CD4-positive, CD25-positive, alpha-beta regulatory T cell (primary cell): Measurements from ENCODE around the gene PTPA. TPM values are rescaled to one million over a fixed set of nuclear protein-coding genes. Genes with fewer than 3 reads are reported as not detected.

ENCODE experiments used
- ATAC-seq, 2 donors: fragments of 150-1000 bp; cut with Tn5 transposase; one replicate each; pipeline ENCODE4 v1.10.0; 2021; ENCODE audit warnings: low read depth in 2 of 2, moderate number of reproducible peaks in 2 of 2, moderate library complexity in 1 of 2
- DNase-seq, 3 donors: peaks; one replicate each; pipeline versions ENCODE4 v3.0.0 to v3.0.0-alpha.2; 2012 to 2022; ENCODE audit warnings: mixed read lengths in 1 of 3
- H3K27ac ChIP-seq: one replicate; pipeline ENCODE4 v1.7.0; 2013; ENCODE audit warnings: mild to moderate bottlenecking, low read length; ENCODE audit not compliant: insufficient read depth, poor library complexity, severe bottlenecking
- H3K27me3 ChIP-seq: one replicate; pipeline ENCODE4 v1.7.0; 2013; ENCODE audit warnings: low read length; ENCODE audit not compliant: control insufficient read depth, insufficient read depth
- H3K36me3 ChIP-seq: one replicate; pipeline ENCODE4 v1.7.0; 2013; ENCODE audit warnings: mild to moderate bottlenecking, low read length, moderate library complexity; ENCODE audit not compliant: control insufficient read depth, insufficient read depth
- H3K4me1 ChIP-seq: 2 replicates; pipeline ENCODE4 v1.7.0; 2013; ENCODE audit warnings: mild to moderate bottlenecking, low read length; ENCODE audit not compliant: insufficient read depth, control insufficient read depth, poor library complexity, severe bottlenecking
- H3K4me3 ChIP-seq: one replicate; pipeline ENCODE4 v1.7.0; 2013; ENCODE audit warnings: low read depth, mild to moderate bottlenecking, low read length, moderate library complexity
- H3K9me3 ChIP-seq, 2 experiments: 1 replicate in 1 of 2; 2 replicates in 1 of 2; pipeline ENCODE4 v1.7.0; 2013; ENCODE audit warnings: low read length in 2 of 2, mild to moderate bottlenecking in 1 of 2, moderate library complexity in 1 of 2; ENCODE audit not compliant: control insufficient read depth in 2 of 2
- H3K27ac Mint-ChIP-seq, 3 donors: one replicate each; pipeline ENCODE4 v1.8.0; 2020 to 2022; ENCODE audit warnings: mild to moderate bottlenecking in 3 of 3, mixed read lengths in 3 of 3, moderate library complexity in 2 of 3
- H3K27me3 Mint-ChIP-seq: one replicate; pipeline ENCODE4 v1.8.0; 2022; ENCODE audit warnings: mild to moderate bottlenecking, mixed read lengths
- H3K36me3 Mint-ChIP-seq: one replicate; pipeline ENCODE4 v1.8.0; 2020; ENCODE audit warnings: mixed read lengths
- H3K4me1 Mint-ChIP-seq, 4 donors: one replicate each; pipeline ENCODE4 v1.8.0; 2020 to 2022; ENCODE audit warnings: mixed read lengths in 4 of 4, mild to moderate bottlenecking in 1 of 4
- H3K4me3 Mint-ChIP-seq, 4 donors: one replicate each; pipeline ENCODE4 v1.8.0; 2020 to 2022; ENCODE audit warnings: mild to moderate bottlenecking in 4 of 4, mixed read lengths in 4 of 4, moderate library complexity in 3 of 4
- H3K9me3 Mint-ChIP-seq, 7 donors: one replicate each; pipeline ENCODE4 v1.8.0; 2020 to 2022; ENCODE audit warnings: mixed read lengths in 7 of 7, mild to moderate bottlenecking in 3 of 7, moderate library complexity in 2 of 7
- polyA plus RNA-seq, 4 donors: library from polyadenylated mRNA; unstranded; fragments of 300-500 nt; fragmentation: Illumina TruSeq; gene quantifications; one replicate each; pipeline ENCODE4 v1.2.3, GENCODE V29; 2021
- total RNA-seq: library from RNA; stranded (reverse); gene quantifications from one replicate; pipeline ENCODE4 v1.2.3, GENCODE V29; 2022

The PTPA gene
- total and polyA plus RNA-seq, 5 donors from 2014 or later = 12.9 to 53.7 (median 16.7) TPM

GRCh38 chr9:129070696-129071525, 40.3 kb upstream of the PTPA start:
- H3K36me3 ChIP-seq = peaks cover 14% of the 10 kb centered on the region
- H3K27me3 ChIP-seq = no peaks in the 10 kb centered on the region
- H3K9me3 Mint-ChIP-seq = no peaks in the 10 kb centered on the region
- H3K27me3 Mint-ChIP-seq = no peaks in the 10 kb centered on the region
- no peaks in the 10 kb centered on the region for H3K9me3 ChIP-seq
- H3K27ac ChIP-seq = no peak overlapping the region
- no peak for ATAC-seq
- peaks cover 4% of the 10 kb centered on the region for H3K36me3 Mint-ChIP-seq
- peaks cover 0 to 38% (median 14%) of the 10 kb centered on the region in 4 donors for H3K4me1 Mint-ChIP-seq
- H3K4me3 Mint-ChIP-seq = no peak overlapping the region
- peaks cover 33% of the 10 kb centered on the region for H3K4me1 ChIP-seq
- H3K27ac Mint-ChIP-seq = peak overlapping the region in 1 of 3 donors; percentile 56
- no peak overlapping the region for H3K4me3 ChIP-seq
- DNase-seq = no peak

- Mint-ChIP-seq H3K27me3 (no peaks in the 10 kb centered on the region), H3K36me3 (peaks cover 3% of the 10 kb centered on the region), H3K4me1 (peaks cover 0 to 38% (median 14%) of the 10 kb centered on the region in 4 donors), H3K9me3 (no peaks in the 10 kb centered on the region), H3K4me3 (peak overlapping the region in 2 of 4 donors; percentile 32 to 55), H3K27ac (peak overlapping the region in 2 of 3 donors; percentile 81 to 89)
- DNase-seq = peak in 2 of 3 donors; percentile 25 to 78
- H3K4me1 ChIP-seq = peaks cover 33% of the 10 kb centered on the region
- peaks cover 14% of the 10 kb centered on the region for H3K36me3 ChIP-seq
- no peak overlapping the region for H3K27ac ChIP-seq
- no peaks in the 10 kb centered on the region for H3K9me3 ChIP-seq
- H3K4me3 ChIP-seq = no peak overlapping the region
- H3K27me3 ChIP-seq = no peaks in the 10 kb centered on the region
- peak; percentile 28 to 29 for ATAC-seq
Observed at GRCh38 chr9:129071526-129072126, 39.6 kb upstream of the PTPA start.

GRCh38 chr9:129072171-129072570, 39.0 kb upstream of the PTPA start:
- H3K36me3 ChIP-seq = peaks cover 12% of the 10 kb centered on the region
- no peak overlapping the region for H3K27ac ChIP-seq
- no peaks in the 10 kb centered on the region for H3K9me3 ChIP-seq
- Mint-ChIP-seq H3K9me3 (no peaks in the 10 kb centered on the region), H3K4me1 (peaks cover 0 to 38% (median 14%) of the 10 kb centered on the region in 4 donors), H3K27me3 (no peaks in the 10 kb centered on the region), H3K36me3 (peaks cover 3% of the 10 kb centered on the region), H3K4me3 (peak overlapping the region in 2 of 4 donors; percentile 32 to 55), H3K27ac (peak overlapping the region in 2 of 3 donors; percentile 81 to 89)
- H3K4me1 ChIP-seq = peaks cover 33% of the 10 kb centered on the region
- no peak overlapping the region for H3K4me3 ChIP-seq
- DNase-seq = no peak
- no peaks in the 10 kb centered on the region for H3K27me3 ChIP-seq
- no peak for ATAC-seq

DNA sequence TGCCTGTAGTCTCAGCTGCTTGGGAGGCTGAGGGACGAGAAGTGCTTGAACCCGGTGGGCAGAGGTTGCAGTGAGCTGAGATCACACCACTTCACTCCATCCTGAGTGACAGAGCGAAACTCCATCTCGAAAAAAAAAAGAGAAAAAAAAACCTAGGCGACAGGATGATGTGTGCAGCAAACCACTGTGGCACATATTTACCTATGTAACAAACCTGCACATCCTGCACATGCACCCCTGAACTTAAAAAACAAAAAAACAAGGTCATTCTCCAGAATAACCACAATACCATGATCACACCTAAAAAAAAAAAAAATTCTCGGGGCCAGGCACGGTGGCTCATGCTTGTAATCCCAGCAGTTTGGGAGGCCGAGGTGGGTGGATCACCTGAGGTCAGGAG, 37.8 kb upstream of the PTPA start:
- H3K4me1 Mint-ChIP-seq = peaks cover 0 to 37% (median 14%) of the 10 kb centered on the region in 4 donors
- Histone ChIP-seq H3K4me1 (peaks cover 32% of the 10 kb centered on the region), H3K27ac (no peak overlapping the region), H3K4me3 (no peak overlapping the region), H3K9me3 (no peaks in the 10 kb centered on the region), H3K36me3 (no peaks in the 10 kb centered on the region), H3K27me3 (no peaks in the 10 kb centered on the region)
- H3K36me3 Mint-ChIP-seq = no peaks in the 10 kb centered on the region
- ATAC-seq = no peak
- no peaks in the 10 kb centered on the region for H3K9me3 Mint-ChIP-seq
- peak in 1 of 3 donors; percentile 23 for DNase-seq
- no peaks in the 10 kb centered on the region for H3K27me3 Mint-ChIP-seq
- H3K27ac Mint-ChIP-seq = peak overlapping the region in 2 of 3 donors; percentile 31 to 38
- peak overlapping the region in 1 of 4 donors; percentile 58 for H3K4me3 Mint-ChIP-seq

GRCh38 chr9:129074106-129074505, 37.1 kb upstream of the PTPA start:
- peak overlapping the region in 1 of 3 donors; percentile 68 for H3K27ac Mint-ChIP-seq
- peaks cover 25% of the 10 kb centered on the region for H3K4me1 ChIP-seq
- DNase-seq (no peak), ATAC-seq (no peak)
- H3K27me3 ChIP-seq = no peaks in the 10 kb centered on the region
- peak overlapping the region in 1 of 4 donors; percentile 22 for H3K4me3 Mint-ChIP-seq
- H3K36me3 Mint-ChIP-seq = no peaks in the 10 kb centered on the region
- peaks cover 0 to 31% (median 11%) of the 10 kb centered on the region in 4 donors for H3K4me1 Mint-ChIP-seq
- H3K9me3 ChIP-seq = no peaks in the 10 kb centered on the region
- H3K9me3 Mint-ChIP-seq = no peaks in the 10 kb centered on the region
- H3K27me3 Mint-ChIP-seq = no peaks in the 10 kb centered on the region
- no peaks in the 10 kb centered on the region for H3K36me3 ChIP-seq
- no peak overlapping the region for H3K4me3 ChIP-seq
- no peak overlapping the region for H3K27ac ChIP-seq

DNA sequence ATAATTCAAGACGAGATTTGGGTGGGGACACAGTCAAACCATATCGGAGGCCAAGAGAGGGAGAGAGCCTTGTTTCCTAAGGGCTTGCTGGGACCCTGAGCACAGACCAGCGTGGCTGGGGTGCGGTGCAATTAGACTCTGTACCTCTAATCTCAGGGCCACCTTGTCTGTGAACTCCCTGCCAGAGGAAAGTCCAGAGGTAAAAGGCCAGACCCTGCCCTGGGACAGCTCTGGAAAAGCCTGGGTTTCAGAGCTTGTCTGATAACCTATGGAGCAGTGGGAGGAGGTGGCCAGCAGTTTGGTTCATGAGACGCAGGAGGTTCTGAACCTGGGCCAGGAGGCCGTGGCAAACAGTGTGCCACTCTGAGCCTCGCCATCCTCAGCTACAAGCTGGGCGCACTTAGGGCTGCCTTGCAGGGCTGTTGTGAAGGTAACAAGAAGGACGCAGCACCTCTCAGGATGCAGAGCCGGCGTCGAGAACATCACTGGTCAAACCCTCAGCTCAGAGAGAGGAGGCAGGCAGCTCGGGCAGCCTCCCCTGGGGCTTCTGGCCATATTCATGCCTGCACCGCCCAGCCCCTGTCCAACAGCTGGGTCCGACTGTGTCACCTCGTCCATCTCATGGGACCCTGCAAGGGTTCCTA, 35.1 kb upstream of the PTPA start:
- Histone ChIP-seq H3K4me1 (peaks cover 18% of the 10 kb centered on the region), H3K36me3 (no peaks in the 10 kb centered on the region), H3K27me3 (no peaks in the 10 kb centered on the region), H3K9me3 (no peaks in the 10 kb centered on the region), H3K27ac (no peak overlapping the region), H3K4me3 (no peak overlapping the region)
- Mint-ChIP-seq H3K4me3 (peak overlapping the region in 2 of 4 donors; percentile 23 to 66), H3K36me3 (no peaks in the 10 kb centered on the region), H3K27ac (no peak overlapping the region), H3K4me1 (peaks cover 0 to 28% (median 17%) of the 10 kb centered on the region in 4 donors), H3K27me3 (peaks cover 5% of the 10 kb centered on the region), H3K9me3 (no peaks in the 10 kb centered on the region)
- ATAC-seq (no peak), DNase-seq (no peak)

DNA sequence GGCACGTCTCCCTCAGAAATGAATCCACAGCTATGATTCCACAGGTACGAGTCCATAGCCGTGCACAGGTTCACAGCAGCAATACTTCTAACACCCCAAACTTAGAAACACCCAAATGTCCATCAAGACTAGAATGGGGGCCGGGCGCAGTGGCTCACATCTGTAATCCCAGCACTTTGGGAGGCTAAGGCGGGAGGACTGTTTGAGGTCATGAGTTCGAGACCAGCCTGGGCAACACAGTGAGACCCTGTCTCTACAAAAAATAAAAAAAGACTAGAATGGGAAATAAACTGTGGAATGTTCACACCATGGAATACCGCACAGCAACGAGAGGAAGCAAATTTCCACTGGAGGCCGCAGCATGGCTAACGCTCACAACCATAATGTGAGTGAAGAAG, 34.6 kb upstream of the PTPA start:
- Histone ChIP-seq H3K36me3 (no peaks in the 10 kb centered on the region), H3K27me3 (no peaks in the 10 kb centered on the region), H3K4me3 (no peak overlapping the region), H3K9me3 (no peaks in the 10 kb centered on the region), H3K4me1 (peaks cover 17% of the 10 kb centered on the region), H3K27ac (no peak overlapping the region)
- no peak for ATAC-seq
- peak overlapping the region in 2 of 4 donors; percentile 25 to 54 for H3K4me3 Mint-ChIP-seq
- DNase-seq = no peak
- no peak overlapping the region for H3K27ac Mint-ChIP-seq
- peaks cover 0 to 30% (median 17%) of the 10 kb centered on the region in 4 donors for H3K4me1 Mint-ChIP-seq
- H3K36me3 Mint-ChIP-seq = no peaks in the 10 kb centered on the region
- H3K27me3 Mint-ChIP-seq = peaks cover 5% of the 10 kb centered on the region
- no peaks in the 10 kb centered on the region for H3K9me3 Mint-ChIP-seq
